HG03520 (cell line): ENCODE measurements around the gene FAM216B.

Experiments
- ATAC-seq: cut with Tn5 transposase; IDR thresholded peaks from one replicate; pipeline ENCODE4 v1.9.1; 2021; ENCODE audit warnings: mild to moderate bottlenecking, moderate library complexity; ENCODE audit not compliant: unreplicated experiment

The FAM216B gene

DNA sequence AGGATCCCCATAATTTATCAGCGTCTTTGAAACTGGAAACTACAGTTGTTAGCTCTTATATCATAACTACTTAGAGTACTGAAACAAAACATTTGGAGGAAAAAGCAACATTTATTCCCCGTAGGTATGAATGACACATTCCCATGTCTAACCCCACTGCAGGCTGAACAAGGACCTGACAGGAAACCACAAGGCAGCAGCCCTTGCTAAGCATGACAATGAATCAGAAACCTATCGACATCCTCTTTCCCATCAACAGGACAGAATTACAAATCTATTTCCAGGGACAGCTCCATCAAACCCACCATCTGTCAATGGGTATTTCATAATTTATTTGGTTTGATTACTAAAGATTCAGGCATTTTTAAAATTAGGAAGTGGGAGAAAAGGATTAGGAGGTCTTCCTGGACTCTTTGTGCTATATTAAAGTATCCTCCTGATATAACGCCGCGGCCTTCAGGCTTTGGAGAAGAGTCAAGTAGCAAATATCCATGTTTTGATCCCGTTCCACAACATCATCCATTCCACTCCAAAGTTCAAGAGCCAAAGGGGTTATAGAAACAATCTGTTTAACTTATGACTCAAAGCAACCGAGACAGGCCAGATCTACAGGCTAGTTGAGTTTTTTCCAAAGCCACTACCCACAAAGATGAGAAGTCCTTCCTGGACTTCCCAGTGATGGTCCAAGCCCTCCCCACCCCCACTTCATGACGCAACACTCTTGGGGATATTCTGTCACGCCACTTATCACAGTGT is 51.1 kb downstream of the FAM216B start:
- no peak for ATAC-seq

DNA sequence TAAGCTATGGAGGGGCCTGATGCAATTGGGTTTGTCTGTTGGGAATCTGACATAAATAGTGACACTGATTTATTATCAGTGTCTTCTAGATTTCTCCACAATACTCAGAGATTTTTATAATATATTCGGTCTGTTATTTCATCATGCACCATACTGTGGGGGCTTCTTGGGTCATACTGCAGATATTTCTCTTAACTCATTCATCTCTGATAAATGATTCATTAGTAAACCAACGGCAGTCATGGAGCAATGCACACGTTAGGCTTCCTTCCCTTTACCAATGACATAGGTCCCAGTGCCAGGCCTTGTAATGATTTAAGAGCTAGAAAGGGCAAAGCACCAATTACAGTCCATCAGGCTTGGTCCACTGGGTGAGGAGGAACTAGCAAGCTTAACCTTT is 53.6 kb downstream of the FAM216B start:
- no peak for ATAC-seq

DNA sequence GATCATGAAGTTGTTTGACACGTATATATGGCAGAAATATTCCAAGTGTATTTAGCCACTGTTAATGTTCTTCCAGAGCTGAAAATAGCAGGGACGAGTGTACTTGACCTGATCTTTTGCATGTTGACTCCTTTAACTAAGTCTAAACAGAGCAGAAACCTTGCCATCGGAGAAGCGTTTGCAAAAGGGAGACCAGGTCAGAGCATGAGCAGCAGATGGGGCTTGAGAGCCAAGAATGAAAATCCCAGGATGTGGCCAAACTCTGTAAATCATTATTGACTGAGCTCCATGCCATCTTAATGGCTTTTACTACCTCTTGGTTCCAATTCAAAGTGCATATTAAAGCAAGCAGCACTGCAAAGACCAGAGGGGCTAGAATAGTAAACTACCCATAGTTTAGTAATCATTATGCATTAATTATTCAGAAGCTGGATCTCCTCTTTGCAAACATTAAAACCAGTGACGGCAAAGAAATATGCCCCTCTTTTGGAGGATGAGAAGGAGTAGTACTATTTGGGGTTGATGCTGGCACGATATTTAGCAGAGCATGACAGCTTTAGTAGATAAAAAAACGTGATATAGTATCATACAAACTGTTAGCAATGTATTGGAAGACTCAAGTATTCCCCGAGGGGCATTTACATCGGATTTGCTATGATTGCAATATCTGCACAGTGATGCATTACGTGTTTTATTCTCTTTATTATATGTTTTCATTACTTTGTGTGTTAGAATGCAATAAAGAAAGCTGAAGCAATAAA is 55.7 kb downstream of the FAM216B start:
- ATAC-seq: no peak
